Endodermal cell (in vitro differentiated cells): ENCODE measurements around the gene XKR7. TPM values are rescaled to one million over a fixed set of nuclear protein-coding genes. Genes with fewer than 3 reads are reported as not detected.

Experiments used
- DNase-seq: peaks from one replicate; pipeline ENCODE4 v3.0.0-alpha.2; 2017
- H3K27ac ChIP-seq: 2 replicates; pipeline ENCODE4 v1.5.1; 2013; ENCODE audit warnings: mild to moderate bottlenecking, low read depth, low read length, moderate library complexity
- H3K27me3 ChIP-seq: 2 replicates; pipeline ENCODE4 v1.6.1; 2013; ENCODE audit warnings: mild to moderate bottlenecking, low read length, moderate library complexity; ENCODE audit not compliant: insufficient read depth, control insufficient read depth, poor library complexity, severe bottlenecking
- H3K36me3 ChIP-seq: 2 replicates; pipeline ENCODE4 v1.7.0; 2013; ENCODE audit warnings: mild to moderate bottlenecking, low read length, moderate library complexity; ENCODE audit not compliant: control insufficient read depth, insufficient read depth
- H3K4me1 ChIP-seq: one replicate; pipeline ENCODE4 v1.7.0; 2013; ENCODE audit warnings: low read length; ENCODE audit not compliant: control insufficient read depth, insufficient read depth
- H3K4me3 ChIP-seq: 2 replicates; pipeline ENCODE4 v1.5.1; 2013; ENCODE audit warnings: mild to moderate bottlenecking, low read length, moderate library complexity
- H3K9ac ChIP-seq: 2 replicates; pipeline ENCODE4 v1.6.1; 2013; ENCODE audit warnings: mild to moderate bottlenecking, low read length, moderate library complexity; ENCODE audit not compliant: poor library complexity, severe bottlenecking; ENCODE audit errors: extremely low read depth
- H3K9me3 ChIP-seq: 2 replicates; pipeline ENCODE4 v1.6.1; 2013; ENCODE audit warnings: mild to moderate bottlenecking, low read length, moderate library complexity; ENCODE audit not compliant: control insufficient read depth
- H3K27ac Mint-ChIP-seq: 2 replicates; pipeline ENCODE4 v1.8.0; 2020; ENCODE audit warnings: mixed read lengths
- H3K27me3 Mint-ChIP-seq: 2 replicates; pipeline ENCODE4 v1.8.0; 2021; ENCODE audit warnings: mild to moderate bottlenecking, mixed read lengths; ENCODE audit not compliant: insufficient read depth
- H3K36me3 Mint-ChIP-seq: 2 replicates; pipeline ENCODE4 v1.8.0; 2020; ENCODE audit warnings: low read depth, mixed read lengths
- H3K4me1 Mint-ChIP-seq: 2 replicates; pipeline ENCODE4 v1.8.0; 2020; ENCODE audit warnings: mixed read lengths
- H3K4me3 Mint-ChIP-seq: 2 replicates; pipeline ENCODE4 v1.8.0; 2020; ENCODE audit warnings: mild to moderate bottlenecking, moderate library complexity, mixed read lengths
- H3K9me3 Mint-ChIP-seq: 2 replicates; pipeline ENCODE4 v1.8.0; 2020; ENCODE audit warnings: mild to moderate bottlenecking, mixed read lengths
- CTCF ChIP-seq: fragments of 200-600 bp; sonication (generic); conservative IDR thresholded peaks from 2 replicates; pipeline ENCODE4 v1.5.0; 2021; ENCODE audit warnings: antibody characterized with exemption, mild to moderate bottlenecking
- WGBS, 2 experiments: methylation state at CpG; one replicate each; pipeline versions ENCODE4 v1.1.5 to v1.1.7; 2013; ENCODE audit warnings: missing lambda C conversion rate in 2 of 2, mixed read lengths in 1 of 2; ENCODE audit not compliant: insufficient coverage in 1 of 2, insufficient read length in 1 of 2; 5-methylcytosine and 5-hydroxymethylcytosine counted together
- total RNA-seq, 2 donors: library from RNA; stranded (reverse); fragmentation: NEBNext Ultra II Directional in 1 of 2; extraction: Animal tissue kit (Norgen Biotek cat#: 25700) in 1 of 2; gene quantifications; 2 replicates in 1 of 2; 3 replicates in 1 of 2; pipeline ENCODE4 v1.2.1, GENCODE V29; 2021

The XKR7 gene
- total RNA-seq, 2 donors from 2014 or later: 2.7 to 3.1 TPM

DNA sequence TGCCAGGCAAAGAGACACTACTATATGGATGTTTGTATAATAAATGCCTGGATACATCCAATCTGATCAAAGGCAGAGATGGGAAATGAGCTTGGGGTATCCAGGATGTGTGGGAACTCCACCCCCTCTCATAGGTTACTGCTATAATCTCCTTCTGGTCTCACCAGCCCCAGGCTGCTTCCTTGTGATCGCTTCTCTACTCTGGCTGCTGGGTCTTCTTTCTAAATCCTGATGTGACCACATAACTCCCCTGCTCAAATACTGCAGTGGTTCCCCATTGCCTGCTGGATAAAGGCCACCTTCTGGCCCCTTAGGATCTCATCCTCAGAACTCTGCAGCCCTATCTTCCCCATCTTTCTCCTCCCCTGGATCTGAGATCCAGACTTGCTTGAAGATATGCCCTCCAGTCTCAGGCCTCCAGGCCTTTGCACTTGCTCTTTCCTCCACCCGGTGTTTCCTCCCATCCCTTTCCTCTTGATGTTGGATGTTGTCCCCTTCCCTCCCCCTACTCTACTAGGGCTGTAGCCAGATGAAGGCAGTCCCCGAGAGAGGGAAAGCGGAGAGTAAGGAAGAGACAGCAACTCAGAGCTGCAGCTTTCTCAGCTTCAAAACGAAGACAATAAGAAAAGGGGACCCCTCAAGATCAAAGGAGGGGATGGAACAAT, 828 bp upstream of the XKR7 start:
- Histone ChIP-seq H3K36me3 (no peaks in the 10 kb centered on the region), H3K9ac (no peak overlapping the region), H3K4me1 (peaks cover 8% of the 10 kb centered on the region), H3K4me3 (no peak overlapping the region), H3K27ac (no peak overlapping the region), H3K27me3 (peaks cover 57% of the 10 kb centered on the region), H3K9me3 (no peaks in the 10 kb centered on the region)
- H3K27me3 Mint-ChIP-seq: peaks cover 83% of the 10 kb centered on the region
- H3K36me3 Mint-ChIP-seq: no peaks in the 10 kb centered on the region
- no peak overlapping the region for H3K27ac Mint-ChIP-seq
- WGBS, 2 experiments: 27 to 33% methylated on average over 2 to 5 of the region's 5 CpGs
- H3K4me3 Mint-ChIP-seq: peak overlapping the region; percentile 74
- no peak for DNase-seq
- peaks cover 35% of the 10 kb centered on the region for H3K4me1 Mint-ChIP-seq
- no peak for TF ChIP-seq CTCF
- H3K9me3 Mint-ChIP-seq: no peaks in the 10 kb centered on the region

GRCh38 chr20:31968291-31969126, 558 bp downstream of the XKR7 start:
- peaks cover 75% of the 10 kb centered on the region for H3K27me3 Mint-ChIP-seq

DNA sequence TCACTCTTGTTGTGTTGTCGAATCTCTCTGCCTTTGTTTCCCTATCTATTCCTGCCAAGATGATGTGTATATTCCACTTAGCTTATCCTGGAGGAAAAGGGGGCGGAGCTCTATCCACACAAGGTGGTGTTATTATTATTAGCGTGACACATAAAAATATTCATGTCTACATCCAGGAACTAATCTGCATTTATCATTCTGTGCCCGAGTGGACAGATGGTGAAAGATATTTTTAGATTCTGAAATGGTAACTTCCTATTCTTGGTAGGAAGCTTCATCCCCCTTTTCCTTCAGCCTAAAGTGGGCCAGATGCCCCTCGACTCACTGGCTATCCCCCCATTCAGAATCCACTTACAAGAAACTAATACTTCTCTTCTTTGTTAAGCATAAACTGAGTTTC, 2.0 kb downstream of the XKR7 start:
- H3K27ac Mint-ChIP-seq: no peak overlapping the region
- peaks cover 38% of the 10 kb centered on the region for H3K27me3 ChIP-seq
- no peaks in the 10 kb centered on the region for H3K9me3 Mint-ChIP-seq
- H3K27ac ChIP-seq: no peak overlapping the region
- H3K36me3 ChIP-seq: no peaks in the 10 kb centered on the region
- no peak for TF ChIP-seq CTCF
- H3K4me1 ChIP-seq: peaks cover 19% of the 10 kb centered on the region
- no peak overlapping the region for H3K9ac ChIP-seq
- 75 to 83% methylated on average over 1 to 2 of the region's 5 CpGs for WGBS, 2 experiments
- H3K36me3 Mint-ChIP-seq: no peaks in the 10 kb centered on the region
- H3K9me3 ChIP-seq: no peaks in the 10 kb centered on the region
- H3K4me1 Mint-ChIP-seq: peaks cover 53% of the 10 kb centered on the region
- no peak overlapping the region for H3K4me3 ChIP-seq
- H3K4me3 Mint-ChIP-seq: no peak overlapping the region
- no peak for DNase-seq
- H3K27me3 Mint-ChIP-seq: peaks cover 72% of the 10 kb centered on the region

More at GRCh38 chr20:31968291-31969126, 558 bp downstream of the XKR7 start:
- peaks cover 47% of the 10 kb centered on the region for H3K4me1 Mint-ChIP-seq
- H3K36me3 ChIP-seq: no peaks in the 10 kb centered on the region
- peaks cover 52% of the 10 kb centered on the region for H3K27me3 ChIP-seq
- no peak overlapping the region for H3K27ac Mint-ChIP-seq
- H3K4me3 Mint-ChIP-seq: peak overlapping the region; percentile 74
- WGBS, 2 experiments: 5 to 12% methylated on average over 5 to 57 of the region's 57 CpGs
- H3K9me3 Mint-ChIP-seq: no peaks in the 10 kb centered on the region
- H3K9ac ChIP-seq: no peak overlapping the region
- H3K36me3 Mint-ChIP-seq: no peaks in the 10 kb centered on the region
- H3K4me1 ChIP-seq: peaks cover 15% of the 10 kb centered on the region
- H3K9me3 ChIP-seq: no peaks in the 10 kb centered on the region
- peak overlapping the region; percentile 64 for H3K4me3 ChIP-seq
- peak; percentile 99 for DNase-seq
- H3K27ac ChIP-seq: no peak overlapping the region
- no peak for TF ChIP-seq CTCF
